DMS53 (cell line): ENCODE data around the gene METTL9.
"Not testable (repeated sequence)": the region's sequence is repeated elsewhere in the genome, so short reads cannot be mapped to it uniquely, and the experiment has no call there.

ENCODE experiments used
- DNase-seq: peaks from one replicate; lab custom pipeline; 2025; lab: John Stamatoyannopoulos, UW

Gene METTL9

DNA sequence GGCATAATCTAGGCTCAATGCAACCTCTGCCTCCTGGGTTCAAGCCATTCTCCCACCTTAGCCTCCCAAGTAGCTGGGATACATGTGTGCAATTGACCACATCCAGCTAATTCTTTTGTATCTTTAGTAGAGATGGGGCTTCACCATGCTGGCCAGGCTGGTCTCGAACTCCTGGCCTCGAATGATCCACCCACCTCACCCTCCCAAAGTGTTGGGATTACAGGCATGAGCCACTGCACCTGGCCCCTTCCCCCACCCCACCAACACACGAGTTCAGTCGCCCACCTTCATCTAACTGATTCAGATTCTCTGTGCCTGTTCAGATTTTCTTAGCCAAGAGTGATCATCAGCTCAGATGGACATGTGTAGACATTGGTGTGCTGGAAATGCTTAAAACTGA is 25.0 kb upstream of the METTL9 start:
- DNase-seq = no peak

DNA sequence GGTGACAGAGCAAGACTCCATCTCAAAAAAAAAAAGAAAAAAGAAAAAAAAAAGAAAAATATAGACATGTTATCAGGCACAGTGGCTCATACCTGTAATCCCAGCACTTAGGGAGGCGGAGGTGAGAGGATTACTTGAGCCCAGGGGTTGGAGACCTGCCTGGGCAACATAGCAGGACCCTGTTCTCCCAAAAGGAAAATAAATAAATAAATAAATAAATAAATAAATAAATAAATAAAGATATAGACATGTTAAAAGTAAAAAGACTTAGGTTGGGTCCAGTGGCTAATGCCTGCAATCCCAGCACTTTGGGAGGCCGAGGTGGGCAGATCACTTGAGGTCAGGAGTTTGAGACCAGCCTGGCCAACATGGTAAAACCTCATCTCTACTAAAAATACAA is 23.1 kb upstream of the METTL9 start:
- not testable (repeated sequence) for DNase-seq

DNA sequence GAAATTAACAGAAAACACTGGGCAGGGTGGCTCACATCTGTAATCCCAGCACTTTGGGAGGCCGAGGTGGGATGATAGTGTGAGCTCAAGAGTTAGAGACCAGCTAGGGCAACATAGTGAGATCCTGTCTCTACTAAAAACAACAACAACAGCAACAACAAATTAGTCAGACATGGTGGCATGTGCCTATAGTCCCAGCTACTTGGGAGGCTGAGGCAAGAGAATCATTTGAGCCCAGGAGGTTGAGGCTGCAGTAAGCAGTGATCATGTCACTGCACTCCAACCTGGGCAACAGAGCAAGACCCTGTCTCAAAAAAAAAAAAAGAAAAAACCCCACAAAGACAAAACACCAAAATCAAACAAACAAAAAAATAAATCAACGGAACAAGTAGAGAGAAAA is 21.9 kb upstream of the METTL9 start:
- not testable (repeated sequence) for DNase-seq

DNA sequence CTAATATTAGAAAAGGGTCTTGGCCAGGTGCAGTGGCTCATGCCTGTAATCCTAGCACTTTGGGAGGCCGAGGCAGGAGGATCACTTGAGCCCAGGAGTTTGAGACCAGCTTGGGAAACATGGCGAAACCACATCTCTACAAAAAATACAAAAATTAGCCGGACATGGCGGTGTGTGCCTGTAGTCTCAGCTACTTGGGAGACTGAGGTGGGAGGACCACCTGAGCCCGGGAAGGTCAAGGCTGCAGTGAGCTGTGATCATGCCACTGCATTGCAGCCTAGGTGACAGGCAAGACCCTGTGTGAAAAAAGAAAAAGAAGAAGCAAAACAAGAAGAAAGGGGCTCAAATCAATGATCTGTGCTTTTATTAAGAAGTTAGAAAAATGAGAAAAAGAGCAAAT is 21.1 kb upstream of the METTL9 start:
- DNase-seq = not testable (repeated sequence)

DNA sequence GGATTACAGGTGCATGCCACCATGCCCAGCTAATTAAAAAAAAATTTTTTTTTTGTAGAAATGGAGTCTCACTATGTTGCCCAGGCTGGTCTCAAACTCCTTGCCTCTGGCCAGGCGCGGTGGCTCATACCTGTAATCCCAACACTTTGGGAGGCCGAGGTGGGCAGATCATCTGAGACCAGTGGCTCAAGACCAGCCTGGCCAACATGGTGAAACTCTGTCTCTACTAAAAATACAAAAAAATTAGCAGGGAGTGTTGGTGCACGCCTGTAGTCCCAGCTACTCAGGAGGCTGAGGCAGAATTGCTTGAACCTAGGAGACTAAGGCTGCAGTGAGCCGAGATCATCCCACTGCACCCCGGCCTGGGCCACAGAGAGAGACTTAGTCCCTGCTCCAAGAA is 19.2 kb upstream of the METTL9 start:
- DNase-seq = not testable (repeated sequence)

DNA sequence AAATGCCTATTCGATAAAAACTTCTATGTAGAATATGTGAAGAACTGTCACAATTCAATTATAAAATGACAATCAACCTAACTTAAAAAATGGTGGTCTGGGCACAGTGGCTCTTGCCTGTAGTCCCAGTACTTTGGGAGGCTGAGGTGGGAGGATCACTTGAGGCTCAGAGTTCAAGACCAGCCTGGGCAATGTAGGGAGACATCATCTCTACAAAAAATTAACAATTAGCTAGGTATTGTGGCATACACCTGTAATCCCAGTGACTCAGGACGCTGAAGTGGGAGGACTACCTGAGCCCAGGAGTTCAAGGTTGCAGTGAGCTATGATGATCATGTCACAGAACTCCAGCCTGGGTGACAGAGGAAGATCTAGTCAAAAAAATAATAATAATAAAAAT is 18.6 kb upstream of the METTL9 start:
- DNase-seq = no peak

DNA sequence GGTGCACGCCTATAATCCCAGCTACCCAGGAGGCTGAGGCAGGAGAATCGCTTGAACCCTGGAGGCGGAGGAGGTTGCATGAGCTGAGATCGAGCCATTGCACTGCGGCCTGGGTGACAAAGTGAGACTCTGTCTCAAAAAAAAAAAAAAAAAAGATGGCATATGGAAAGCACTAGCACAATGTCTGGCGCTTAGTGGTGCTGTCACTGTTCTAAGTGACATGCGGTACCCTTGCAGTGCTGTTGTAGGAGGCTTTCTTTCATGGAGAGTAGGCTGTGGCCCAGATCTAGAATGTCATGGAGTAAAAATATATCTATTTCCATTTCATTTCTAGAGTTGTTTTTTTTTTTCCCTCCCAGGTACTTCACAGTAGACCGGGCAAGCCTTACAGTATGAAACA is 14.6 kb upstream of the METTL9 start:
- peak; percentile 6 for DNase-seq

DNA sequence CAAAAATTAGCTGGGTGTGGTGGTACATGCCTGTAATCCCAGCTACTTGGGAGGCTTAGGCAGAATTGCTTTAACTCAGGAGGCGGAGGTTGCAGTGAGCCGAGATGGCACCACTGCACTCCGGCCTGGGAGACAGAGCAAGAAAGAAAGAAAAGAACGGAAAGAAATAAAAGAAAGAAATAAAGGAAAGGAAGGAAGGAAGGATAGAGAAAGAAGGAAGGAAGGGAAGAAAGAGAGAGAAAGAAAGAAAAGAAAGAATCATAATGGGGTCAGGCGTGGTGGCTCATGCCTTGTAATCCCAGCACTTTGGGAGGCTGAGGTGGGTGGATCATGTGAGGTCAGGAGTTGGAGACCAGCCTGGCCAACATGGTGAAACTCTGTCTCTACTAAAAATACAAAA is 10.8 kb upstream of the METTL9 start:
- DNase-seq = not testable (repeated sequence)

DNA sequence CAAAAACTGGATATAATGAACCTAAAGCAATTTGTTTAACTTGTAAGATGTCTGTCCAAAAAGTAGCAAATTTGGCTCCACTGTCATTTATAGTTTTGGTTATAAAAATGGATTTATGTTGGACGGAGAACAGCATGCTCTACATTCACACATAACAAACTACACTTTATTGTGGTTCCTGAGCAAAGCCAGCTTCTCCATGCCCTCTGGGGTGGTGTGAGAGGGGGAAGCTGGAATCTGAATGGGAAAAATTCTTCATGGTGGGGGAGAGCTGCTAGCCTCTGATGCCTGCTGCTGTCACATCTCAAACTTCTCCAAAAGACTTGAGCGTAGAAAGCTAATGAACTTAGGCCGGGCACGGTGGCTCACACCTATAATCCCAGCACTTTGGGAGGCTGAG is 9.8 kb upstream of the METTL9 start:
- DNase-seq = no peak

DNA sequence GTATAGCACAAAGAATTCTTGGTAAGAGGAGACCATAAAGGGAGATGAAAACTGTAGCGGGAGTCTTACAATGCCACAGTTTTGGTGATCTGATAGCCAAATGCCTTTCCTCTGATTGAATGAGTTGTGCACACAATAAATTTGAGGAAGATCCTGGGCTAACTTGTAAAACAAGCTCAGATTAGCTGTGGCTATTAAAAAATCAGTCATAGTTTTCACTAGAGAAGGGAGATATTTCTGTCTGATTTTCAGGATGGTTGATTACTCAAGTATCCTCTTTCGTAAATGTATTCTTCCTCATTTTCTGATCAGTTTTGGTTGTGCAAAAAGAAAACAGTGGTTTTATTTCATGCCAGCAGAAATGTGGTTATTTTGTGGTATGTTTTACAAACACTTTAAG is 9.1 kb upstream of the METTL9 start:
- DNase-seq = no peak

DNA sequence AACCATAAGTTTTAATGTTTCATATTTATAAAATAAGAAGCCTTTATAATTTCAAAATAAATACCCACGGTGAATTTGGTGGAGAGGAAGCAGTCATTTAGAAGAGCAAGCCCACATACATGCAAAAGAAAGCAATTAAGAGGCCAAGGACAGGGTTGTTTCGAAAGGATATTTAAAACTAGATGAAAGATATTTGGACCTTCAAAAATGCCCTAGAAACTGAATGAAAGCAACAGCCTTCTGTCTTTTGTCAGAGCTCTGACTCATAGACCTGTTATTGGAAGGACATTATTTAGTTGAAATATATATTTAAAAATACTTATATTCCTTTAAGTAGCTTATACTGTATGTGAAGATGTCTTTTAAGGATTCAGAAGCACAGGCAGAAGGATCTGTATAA is 8.6 kb upstream of the METTL9 start:
- DNase-seq = no peak

DNA sequence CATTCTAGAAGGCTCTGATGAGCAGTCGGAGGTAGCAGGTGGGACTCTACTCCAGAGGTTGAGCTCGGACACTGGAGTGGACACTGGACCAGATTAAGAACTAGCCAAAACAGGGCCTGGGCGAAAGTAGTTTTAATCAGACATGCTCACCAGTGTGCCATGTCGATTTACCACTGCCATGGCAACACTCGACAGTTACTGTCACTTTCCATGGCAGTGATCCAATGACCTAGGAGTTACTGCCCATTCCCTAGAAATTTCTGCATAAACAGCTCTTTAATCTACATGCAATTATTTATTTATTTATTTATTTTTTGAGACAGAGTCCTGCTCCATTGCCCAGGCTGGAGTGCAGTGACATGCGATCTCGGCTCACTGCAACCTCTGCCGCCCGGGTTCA is 7.2 kb upstream of the METTL9 start:
- DNase-seq = no peak

DNA sequence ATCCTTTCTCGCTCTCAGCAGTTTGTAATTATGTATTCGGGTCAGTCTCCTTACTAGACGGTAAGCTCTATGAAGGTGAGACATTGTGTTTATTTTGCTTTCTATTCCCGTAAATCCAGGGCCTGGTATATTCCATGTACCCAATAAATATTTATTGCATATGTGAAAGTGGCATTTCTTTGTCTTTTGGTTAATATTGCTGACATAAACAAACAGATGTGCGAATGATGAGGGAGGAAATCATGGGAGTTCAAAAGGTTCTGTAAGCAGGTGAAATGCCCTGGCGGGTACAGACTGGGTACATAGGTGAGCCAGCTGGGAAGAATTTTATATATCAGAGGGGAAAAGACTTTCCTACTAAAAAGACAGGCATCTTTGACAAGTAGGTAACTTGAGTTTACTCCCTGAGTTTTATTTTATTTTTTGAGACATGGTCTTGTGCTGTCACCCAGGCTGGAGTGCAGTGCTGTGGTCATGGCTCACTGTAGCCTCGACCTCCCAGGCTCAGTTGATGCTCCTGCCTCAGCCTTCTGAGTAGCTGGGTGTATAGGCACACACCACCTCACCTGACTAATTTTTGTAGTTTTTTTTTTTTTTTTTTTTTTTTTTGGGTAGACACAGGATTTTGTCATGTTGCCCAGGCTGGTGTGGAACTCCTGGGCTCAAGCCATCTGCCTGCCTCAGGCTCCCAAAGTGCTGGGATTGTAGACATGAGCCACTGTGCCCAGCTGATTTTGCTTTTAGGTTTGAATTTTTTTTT is 5.7 kb upstream of the METTL9 start:
- no peak for DNase-seq

DNA sequence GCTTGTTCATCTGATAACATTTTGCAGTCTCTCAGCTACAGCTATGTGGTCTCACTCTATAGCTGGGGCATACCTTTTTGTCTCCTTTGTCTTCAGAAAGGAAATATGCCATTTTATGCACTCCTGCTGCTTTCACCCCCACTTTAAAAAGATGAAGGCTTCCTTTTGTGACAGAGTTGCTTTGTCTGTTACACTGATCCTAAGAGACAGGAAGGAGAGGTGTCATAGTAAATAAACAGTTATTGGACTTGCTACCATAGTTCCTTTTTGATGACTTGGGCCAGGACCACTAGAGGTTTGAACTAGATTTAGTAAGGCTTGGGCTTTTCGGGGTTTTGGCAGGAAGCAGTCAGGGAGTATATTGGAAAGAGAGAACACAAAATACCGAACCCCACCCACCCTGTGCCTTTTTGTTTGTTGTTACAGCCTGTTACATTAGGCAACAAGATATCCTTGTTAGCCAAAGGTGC is 1.8 kb upstream of the METTL9 start:
- no peak for DNase-seq

DNA sequence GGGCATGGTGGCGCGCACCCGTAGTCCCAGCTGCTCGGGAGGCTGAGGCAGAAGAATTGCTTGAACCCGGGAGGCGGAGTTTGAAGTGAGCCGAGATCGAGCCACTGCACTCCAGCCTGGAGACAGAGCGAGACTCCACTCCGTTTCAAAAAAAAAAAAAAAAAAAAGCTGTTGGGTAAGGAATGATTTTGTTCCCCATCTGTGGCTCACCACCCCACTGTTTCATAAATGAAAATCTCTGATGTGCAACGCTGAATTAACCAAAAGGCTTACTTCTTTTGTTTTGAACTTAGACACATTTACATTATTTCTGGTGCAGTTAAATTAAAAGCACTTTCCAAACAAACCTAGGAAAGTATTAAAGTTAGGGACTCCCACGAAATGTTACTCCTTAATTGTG is 1.2 kb upstream of the METTL9 start:
- DNase-seq = no peak

DNA sequence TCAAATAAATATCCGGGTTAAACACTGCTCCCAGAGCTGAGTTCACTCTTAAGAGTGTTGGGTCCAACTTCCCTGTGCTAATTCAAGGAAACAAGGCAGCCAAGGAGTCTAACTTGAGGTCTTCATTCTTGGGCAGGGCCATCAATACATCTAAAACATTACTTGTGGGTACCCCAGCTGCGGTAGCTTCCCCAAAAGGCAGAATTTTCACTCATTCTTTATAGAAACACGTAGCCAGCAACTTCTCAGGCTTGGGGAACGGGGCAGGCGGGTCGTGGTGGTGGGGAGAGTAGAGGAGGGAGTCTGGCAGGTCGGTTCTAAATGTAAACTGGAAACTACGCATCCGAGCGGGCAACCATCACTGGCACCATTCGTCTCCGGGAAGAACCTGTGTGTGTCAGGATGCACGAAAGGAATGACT is 666 bp upstream of the METTL9 start:
- peak; percentile 50 for DNase-seq

DNA sequence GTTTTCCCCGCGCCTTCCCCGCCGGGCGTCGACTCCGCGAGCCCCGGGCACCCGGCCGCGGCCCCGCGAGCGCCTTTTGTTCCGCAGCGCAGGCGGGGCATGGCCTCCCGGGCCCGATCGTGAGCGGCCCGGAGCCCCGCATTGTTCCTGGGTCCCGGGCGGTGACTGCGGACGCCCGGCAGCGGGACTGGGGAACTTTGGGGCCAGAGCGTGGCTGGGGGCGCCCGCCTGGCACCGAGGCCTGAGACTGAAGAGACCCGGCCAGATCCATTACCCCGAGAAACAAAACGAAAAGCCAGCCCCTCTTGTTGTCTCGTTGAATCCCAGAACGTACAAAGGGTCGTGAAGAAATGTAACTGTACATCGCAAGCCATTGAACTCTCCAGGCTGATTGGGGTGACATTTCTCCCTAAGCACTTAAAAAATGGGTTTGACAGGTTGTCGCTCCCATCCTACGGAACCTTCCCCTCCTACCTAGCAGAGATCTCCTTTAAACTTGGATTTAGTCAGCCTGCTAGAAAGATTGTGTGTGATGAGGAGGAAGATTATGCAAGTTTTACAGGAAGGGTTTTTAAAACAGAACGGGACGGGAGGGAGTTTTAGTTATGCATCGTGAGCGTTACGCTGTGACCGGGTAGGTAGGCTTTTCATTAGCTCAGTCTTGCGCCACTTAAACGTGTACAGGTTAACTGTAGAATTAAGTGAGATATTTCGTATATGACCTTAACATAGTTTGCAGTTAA is 825 bp downstream of the METTL9 start:
- peak; percentile 64 for DNase-seq

DNA sequence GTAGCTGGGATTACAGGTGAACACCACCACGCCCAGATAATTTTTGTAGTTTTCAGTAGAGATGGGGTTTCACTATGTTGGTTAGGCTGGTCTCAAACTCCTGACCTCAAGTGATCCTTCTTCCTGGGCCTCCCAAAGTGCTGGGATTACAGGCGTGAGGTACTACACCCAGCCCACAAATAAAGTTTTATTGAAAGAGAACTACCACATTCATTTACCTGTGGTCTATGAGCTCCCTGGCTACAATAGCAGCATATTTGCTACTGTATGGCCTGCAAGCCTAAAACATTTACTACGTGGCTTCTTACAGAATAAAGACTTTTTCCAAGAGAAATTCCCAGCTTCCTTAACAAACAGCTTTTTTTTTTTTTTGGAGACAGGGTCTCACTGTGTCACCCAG is 3.4 kb downstream of the METTL9 start:
- no peak for DNase-seq

DNA sequence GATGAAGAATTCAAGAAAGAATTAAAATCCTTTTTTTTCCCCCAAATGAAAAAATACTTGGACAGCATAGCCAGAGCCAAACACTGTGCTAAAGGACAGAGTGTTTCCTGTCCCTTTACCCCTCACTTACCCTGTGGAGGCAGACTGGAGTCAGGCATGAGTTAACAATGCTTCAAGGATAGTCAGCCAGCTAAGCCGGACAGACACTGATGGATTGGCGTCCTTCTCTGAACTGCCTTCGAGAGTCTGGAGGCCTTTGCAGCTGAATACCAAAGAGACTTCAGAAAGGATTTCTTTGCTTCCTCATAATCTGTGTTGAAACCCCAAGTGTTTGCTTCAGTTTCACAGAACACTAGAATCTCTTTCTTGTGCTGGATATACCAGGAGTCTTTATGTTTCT is 4.6 kb downstream of the METTL9 start:
- no peak for DNase-seq

DNA sequence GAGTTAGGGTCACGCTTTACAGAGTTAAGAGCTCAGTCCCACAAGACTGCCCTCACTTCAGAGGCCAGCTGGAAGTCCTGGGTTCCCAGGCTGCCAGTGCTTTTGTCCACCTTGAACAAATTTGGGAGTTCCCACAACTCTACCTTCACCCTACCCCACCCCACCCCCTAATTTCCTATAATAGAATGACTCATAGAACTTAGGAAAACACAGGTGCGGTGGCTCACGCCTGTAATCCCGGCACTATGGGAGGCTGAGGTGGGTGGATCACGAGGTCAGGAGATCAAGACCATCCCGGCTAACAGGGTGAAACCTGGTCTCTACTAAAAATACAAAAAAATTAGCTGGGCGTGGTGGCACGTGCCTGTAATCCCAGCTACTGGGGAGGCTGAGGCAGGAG is 6.5 kb downstream of the METTL9 start:
- not testable (repeated sequence) for DNase-seq

DNA sequence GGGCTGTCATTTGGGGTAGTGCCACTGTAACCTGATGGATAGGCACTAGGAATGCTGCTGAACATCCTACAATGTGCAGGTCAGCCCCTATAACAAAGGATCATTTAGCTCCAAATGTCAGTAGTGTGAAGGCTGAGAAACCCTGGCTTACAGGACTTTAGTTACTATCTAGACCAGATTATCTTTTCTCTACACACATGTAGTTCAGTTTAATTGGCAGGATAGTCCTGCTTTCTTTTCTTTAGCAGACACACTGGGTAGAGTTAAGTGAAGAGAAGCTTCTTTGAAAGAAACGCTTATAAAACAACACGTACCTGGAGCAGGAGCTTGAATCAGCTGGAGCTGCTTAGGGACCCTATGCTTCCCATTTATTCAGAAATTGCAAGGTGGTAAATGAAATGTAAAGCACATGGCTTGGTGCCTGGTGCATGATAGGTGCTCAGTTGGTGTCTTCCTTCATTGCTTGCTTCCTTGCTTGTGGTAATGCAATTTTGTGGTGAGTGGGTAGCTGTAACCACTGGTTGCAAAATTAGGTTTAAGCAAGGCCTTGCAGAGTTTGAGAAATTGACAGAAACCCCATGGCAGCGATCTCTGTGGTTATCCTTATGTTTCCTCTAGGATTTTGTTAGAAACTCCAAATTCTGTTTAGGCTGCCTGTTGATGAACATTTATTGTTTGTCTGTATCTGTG is 9.4 kb downstream of the METTL9 start:
- DNase-seq = no peak

DNA sequence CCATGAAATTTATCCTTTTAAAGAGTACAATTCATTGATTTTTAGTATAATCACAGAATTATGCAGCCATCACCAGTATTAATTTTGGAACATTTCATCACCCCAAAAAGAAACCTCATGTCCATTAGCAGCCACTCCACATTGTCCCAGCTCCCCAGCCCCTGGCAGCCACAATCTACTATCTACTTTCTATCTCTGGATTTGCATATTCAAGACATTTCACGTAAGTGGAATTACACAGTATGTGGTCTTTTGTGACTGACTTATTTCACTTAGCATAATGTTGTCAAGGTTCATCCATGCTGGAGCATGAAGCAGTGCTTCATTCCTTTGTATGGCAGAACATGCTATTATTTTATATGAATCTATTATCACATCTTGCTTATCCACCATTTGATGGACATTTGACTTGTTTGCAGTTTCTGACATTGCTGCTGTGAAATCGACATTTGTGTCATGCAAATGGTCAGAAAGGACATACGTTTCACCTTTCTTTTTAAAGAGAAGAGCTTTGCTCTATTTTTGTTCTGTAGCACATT is 10.7 kb downstream of the METTL9 start:
- DNase-seq = no peak

DNA sequence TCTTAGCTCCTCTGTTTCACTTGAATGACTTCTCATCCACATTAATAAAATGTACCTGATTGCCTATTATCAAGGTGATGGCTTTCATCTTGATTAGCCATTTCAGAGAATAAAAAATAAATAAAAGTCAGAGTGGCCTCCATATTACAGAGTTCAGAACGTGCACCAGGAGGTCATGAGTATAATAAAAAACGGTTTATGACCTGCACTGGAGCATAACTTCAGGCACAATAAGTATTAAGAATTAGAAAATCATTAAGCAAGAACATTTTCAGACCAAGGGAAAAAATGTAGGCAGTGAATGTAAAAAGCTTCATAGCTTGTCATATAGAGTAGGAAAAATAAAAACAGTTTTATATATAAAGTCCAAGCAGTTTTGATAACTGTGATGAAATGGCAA is 11.4 kb downstream of the METTL9 start:
- no peak for DNase-seq
